Measurements from ENCODE around the gene AQP12A.
A peak's percentile ranks its signal among the peaks of the same experiment; 100 is the strongest.
"Not testable (repeated sequence)": the region's sequence is repeated elsewhere in the genome, so short reads cannot be mapped to it uniquely, and the experiment has no call there.

Gene AQP12A, protein sequence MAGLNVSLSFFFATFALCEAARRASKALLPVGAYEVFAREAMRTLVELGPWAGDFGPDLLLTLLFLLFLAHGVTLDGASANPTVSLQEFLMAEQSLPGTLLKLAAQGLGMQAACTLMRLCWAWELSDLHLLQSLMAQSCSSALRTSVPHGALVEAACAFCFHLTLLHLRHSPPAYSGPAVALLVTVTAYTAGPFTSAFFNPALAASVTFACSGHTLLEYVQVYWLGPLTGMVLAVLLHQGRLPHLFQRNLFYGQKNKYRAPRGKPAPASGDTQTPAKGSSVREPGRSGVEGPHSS

DNA sequence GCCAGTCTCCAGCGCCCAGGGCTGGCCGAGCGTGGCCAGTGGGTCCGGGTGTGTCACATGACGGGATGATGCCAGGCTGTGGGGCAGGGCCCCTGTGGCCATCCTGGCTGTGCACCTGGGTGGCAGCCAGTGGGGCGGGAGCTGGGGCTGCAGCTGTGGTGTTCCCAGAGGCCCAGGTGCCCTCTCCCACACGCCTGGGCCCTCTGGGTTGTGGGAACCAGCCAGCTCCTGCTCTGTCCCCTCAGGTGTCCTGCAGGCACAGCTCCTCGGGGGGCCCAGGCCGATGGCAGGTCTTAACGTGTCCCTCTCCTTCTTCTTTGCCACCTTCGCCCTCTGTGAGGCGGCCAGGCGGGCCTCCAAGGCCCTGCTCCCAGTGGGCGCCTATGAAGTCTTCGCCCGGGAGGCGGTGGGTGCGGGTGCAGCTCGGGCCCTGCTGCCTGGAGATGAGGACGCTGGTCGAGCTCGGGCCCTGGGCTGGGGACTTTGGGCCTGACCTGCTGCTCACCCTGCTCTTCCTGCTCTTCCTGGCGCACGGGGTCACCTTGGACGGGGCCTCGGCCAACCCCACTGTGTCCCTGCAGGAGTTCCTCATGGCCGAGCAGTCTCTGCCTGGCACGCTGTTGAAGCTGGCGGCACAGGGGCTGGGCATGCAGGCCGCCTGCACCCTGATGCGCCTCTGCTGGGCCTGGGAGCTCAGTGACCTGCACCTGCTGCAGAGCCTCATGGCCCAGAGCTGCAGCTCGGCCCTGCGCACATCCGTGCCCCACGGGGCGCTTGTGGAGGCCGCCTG lies at the start of gene AQP12A:
TSS of gene AQP12A (plus strand) at position 236 of the 790 bp plus-strand sequence. CDS start at position 284, 48 bp downstream.
- not testable (repeated sequence) for DNase-seq

DNA sequence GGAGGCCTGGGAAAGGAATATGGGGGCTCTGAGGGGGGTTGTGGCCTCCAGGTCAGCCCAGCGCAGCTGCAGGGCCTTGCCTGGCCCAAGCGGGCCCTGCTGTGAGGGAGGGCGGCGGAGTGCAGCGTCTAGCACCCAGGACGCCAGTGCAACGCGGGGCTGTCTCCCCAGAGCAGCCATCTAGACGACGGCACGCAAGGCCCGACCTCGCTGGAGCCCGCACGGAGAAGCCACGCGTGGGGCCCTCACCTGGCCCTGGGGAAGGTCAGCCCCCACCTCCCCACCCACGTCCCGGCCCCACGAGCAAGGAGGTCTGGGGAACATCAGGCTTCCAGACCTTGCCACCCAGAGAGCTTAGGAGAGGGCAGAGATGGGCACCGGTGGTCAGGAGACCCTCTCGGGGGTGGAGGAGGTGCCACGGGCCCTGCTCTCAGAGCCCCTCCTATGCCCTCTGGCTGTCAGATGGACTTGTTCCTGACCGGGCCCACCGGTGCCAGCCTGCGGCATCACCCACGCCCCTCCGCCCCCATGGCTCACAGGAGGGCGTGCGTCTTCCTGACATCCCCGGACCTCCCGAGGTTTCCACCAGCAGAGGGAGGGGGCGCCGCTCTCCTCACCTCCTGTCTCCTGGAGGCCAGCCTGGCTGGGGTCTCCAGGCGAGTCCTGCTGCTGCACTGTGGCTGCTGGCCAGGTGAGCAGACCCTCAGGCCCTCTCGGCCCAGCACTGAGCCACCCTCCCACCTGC lies 49.4 kb upstream of the AQP12A start:
- DNase-seq = no peak

DNA sequence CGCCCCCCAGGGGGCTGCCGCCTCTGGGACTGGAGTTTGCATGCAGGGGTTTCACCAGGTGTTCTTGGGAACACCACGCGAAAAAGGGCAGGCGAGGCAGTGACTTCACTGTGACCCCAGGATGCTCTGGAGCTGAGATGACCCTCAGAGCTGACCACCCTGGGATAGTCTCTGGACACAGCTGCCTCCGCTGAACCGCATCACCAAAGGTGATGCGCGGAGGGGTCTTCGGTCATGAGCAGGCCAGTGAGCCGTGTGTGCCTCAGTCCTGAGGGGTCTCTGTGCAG lies 48.9 kb upstream of the AQP12A start:
- DNase-seq = no peak

GRCh38 chr2:240643093-240643810 lies 48.4 kb upstream of the AQP12A start:
- no peak for DNase-seq

- DNase-seq = no peak
Observed at GRCh38 chr2:240643811-240644150, 47.9 kb upstream of the AQP12A start.

- DNase-seq = no peak
Observed at GRCh38 chr2:240644171-240644651, 47.5 kb upstream of the AQP12A start.

- no peak for DNase-seq
Observed at GRCh38 chr2:240644859-240645301, 46.8 kb upstream of the AQP12A start.

GRCh38 chr2:240645346-240645745 lies 46.3 kb upstream of the AQP12A start:
- no peak for DNase-seq

DNA sequence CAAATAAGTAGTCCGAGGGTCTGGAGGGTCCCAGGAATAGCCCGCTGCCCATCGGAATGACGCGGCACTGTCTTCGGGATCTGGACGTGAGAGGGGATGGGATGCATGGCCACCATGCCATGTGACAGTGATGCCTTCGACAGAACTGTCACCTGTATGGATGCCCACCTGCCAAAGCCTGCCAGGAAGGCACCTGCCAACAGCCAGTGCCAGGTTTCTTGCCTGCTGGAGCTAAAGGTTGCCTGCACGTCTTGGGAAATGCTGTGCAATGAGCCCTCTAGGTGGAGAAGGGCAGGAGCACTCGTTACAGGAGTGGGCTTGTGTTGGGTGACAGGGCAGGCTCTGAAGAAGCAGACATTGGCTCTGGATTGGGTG lies 45.9 kb upstream of the AQP12A start:
- DNase-seq = no peak

- DNase-seq = peak; percentile 48
Observed at GRCh38 chr2:240646176-240646899, 45.3 kb upstream of the AQP12A start.

GRCh38 chr2:240646900-240647502 lies 44.7 kb upstream of the AQP12A start:
- no peak for DNase-seq

DNA sequence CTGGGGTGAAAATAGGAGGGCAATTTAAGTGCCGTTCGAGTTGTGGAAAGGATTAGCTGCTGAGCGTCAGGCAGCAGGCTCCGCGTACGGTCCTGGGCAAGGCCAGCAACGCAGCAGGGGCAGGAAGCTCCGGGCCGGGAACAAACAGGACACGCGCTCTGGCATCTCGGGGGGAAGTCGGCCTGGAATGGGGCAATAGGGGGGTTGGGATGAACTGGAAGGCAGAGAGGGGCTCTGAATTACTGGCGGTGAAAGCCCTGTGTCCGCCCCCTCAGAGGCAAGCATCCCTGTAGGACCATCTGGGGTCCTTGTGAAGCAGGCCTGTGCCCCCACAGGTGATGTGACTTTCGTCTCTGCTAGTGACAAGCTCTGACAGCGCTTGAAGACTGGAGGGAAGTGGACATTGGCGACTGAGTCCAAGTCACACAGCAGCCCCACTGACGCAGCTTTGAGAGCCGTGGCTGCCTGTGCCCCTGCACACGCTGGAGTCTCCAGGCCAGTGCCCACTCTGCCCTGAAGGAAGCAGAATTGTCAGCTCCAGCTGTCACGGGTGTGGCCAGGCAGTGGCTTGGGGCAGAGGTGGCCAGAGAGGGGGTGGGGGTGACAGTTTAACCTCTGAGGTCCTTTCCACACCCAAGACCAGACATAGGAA lies 44.0 kb upstream of the AQP12A start:
- DNase-seq = no peak

DNA sequence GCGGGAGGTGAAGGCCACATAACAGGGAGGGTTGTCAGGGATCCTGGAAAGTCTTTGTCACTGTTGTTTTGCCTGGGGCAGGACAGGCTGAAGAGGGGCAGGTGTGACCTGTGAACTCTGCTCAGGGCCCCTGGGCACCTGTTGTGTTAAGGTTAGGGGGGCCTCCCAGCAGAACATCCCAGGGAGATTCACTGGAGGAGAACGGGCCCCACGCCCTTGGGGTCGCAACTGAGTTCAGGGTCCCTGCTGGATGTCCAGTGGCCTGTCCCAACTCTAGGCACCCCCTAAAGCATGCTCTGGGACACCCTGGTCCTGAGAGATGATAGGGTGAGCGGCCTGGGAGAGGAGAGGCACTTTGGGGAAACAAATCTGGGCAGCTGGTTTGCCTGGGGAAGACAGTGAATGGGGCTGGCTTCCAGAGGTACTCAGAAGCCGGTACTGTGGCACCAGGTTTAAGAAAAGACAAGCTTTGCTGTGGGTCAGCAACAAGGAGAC lies 43.5 kb upstream of the AQP12A start:
- no peak for DNase-seq

GRCh38 chr2:240648650-240649275 lies 42.9 kb upstream of the AQP12A start:
- DNase-seq = no peak

DNA sequence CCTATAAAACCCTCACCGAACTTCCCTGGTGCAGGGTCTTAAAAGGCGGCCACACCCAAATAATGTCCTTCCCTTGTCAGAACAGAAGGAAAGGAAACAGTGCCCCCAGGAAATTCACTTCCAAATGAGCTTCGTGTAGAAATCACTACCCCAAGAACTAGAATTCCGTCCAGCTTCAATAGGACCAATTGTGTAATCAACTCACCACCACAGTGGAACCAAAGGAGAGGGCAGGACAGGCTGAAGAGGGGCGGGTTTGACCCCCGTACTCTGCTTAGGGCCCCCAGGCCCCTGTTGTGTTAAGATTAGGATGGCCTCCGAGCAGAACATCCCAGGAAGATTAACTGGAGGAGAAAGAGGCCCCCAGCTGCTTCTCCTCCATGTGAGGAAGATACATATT lies 42.3 kb upstream of the AQP12A start:
- no peak for DNase-seq

- DNase-seq = no peak
Observed at GRCh38 chr2:240650254-240650965, 41.3 kb upstream of the AQP12A start.

- no peak for DNase-seq
Observed at GRCh38 chr2:240651185-240651584, 40.5 kb upstream of the AQP12A start.

DNA sequence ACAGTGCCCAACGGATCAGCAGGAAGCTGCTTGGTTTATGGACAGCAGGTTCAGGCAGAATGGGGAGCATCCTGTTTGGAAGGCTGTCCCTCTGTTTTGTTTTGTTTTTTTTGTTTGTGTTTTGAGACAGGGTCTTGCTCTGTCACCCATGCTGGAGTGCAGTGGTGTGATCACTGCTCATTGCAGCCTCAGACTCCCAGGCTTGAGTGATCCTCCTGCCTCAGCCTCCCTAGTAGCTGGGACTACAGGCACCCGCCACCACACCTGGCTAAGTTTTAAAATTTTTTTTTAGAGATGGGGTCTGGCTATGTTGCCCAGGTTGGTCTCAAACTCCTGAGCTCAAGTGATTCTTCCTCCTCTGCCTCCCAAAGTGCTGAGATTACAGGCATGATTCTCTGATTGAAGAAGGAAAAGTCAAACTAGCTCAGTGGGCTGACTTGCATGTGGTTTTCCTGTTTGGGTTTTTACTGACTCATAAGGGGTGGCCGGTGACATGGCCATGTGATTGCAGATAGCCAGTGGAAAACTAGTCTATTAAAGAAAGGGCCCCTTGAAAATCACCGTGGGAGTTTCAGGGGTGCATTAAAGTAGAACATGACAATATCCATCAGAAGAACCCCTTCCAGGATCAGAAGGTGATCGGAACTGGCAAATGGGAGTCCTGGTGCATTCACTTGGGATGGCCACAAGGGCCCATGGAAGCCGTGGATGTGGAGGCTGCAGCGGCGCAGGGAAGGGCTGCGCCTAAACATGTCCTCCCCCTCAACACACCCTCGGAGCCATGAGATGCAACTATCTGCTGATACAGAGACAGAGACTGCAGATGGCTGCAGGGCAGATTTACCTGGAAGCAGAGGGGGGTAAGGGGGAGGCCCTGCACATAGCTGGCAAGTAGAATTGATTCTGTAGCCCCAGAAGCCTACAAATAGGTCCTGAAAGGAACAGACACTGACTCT lies 35.5 kb upstream of the AQP12A start:
- DNase-seq = peak; percentile 33

DNA sequence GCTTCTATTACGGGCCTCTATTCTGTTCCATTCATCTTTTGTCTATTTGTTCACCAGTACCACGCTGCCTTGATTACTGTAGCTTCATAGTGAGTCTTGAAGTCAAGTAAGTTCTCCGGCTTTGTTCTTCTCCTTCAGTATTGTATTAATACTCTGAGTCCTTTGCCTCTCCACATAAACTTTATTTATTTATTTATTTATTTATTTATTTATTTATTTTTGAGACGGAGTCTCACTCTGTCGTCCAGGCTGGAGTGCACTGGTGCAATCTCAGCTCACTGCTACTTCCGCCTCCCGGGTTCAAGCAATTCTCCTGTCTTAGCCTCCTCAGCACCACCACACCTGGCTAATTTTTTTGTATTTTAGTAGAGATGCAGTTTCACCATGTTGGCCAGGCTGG lies 31.8 kb upstream of the AQP12A start:
- DNase-seq = not testable (repeated sequence)
